ENCODE data around the gene CCDC97. TPM values are rescaled to one million over a fixed set of nuclear protein-coding genes. Genes with fewer than 3 reads are reported as not detected.

CCDC97 gene
- total RNA-seq, 1 donor from 2014 or later = 18.1 TPM

GRCh38 chr19:41362143-41362847 is 52.3 kb downstream of the CCDC97 start:
- Histone ChIP-seq H3K27me3 (ENCODE audit: insufficient read depth, low read length) (no peaks in the 10 kb centered on the region), H3K79me2 (ENCODE audit: insufficient read depth, low read length) (peaks cover 26% of the 10 kb centered on the region), H3K4me1 (ENCODE audit: insufficient read depth, low read length) (peaks cover 11% of the 10 kb centered on the region), H3K9ac (ENCODE audit: low read length) (no peak overlapping the region), H3K4me2 (ENCODE audit: low read length) (no peak overlapping the region), H3K4me3 (ENCODE audit: insufficient read depth, low read depth, low read length) (no peak overlapping the region), H3K27ac (ENCODE audit: low read depth, low read length) (no peak overlapping the region), H2AFZ (ENCODE audit: low read depth, low read length) (no peak overlapping the region), H3K36me3 (ENCODE audit: insufficient read depth, low read length) (no peaks in the 10 kb centered on the region), H4K20me1 (ENCODE audit: insufficient read depth, low read length) (no peaks in the 10 kb centered on the region), H3K9me3 (ENCODE audit: insufficient read depth, low read depth, low read length) (no peaks in the 10 kb centered on the region)
- Mint-ChIP-seq H3K4me1 (ENCODE audit: low read depth, unreplicated experiment) (peaks cover 5% of the 10 kb centered on the region), H3K9me3 (ENCODE audit: unreplicated experiment) (no peaks in the 10 kb centered on the region), H3K36me3 (ENCODE audit: low read depth, unreplicated experiment) (peaks cover 7% of the 10 kb centered on the region), H3K4me3 (ENCODE audit: unreplicated experiment) (peak overlapping the region; percentile 93), H3K27ac (ENCODE audit: unreplicated experiment) (no peak overlapping the region), H3K27me3 (ENCODE audit: low read depth, unreplicated experiment) (no peaks in the 10 kb centered on the region)
- DNase-seq (ENCODE audit: low read depth) (no peak), FAIRE-seq (no peak)
- TF ChIP-seq CTCF (IDR thresholded peaks at IDR 0.05; ENCODE audit: insufficient read depth, low read depth, low read length) = no peak
- TF ChIP-seq EZH2 (IDR thresholded peaks at IDR 0.05; ENCODE audit: insufficient read depth, low read length) = no peak

- H4K20me1 ChIP-seq (ENCODE audit: insufficient read depth, low read length) = no peaks in the 10 kb centered on the region
- Mint-ChIP-seq H3K4me3 (ENCODE audit: unreplicated experiment) (peak overlapping the region; percentile 93), H3K36me3 (ENCODE audit: low read depth, unreplicated experiment) (peaks cover 10% of the 10 kb centered on the region), H3K27ac (ENCODE audit: unreplicated experiment) (peak overlapping the region; percentile 98), H3K27me3 (ENCODE audit: low read depth, unreplicated experiment) (no peaks in the 10 kb centered on the region), H3K4me1 (ENCODE audit: low read depth, unreplicated experiment) (peaks cover 10% of the 10 kb centered on the region), H3K9me3 (ENCODE audit: unreplicated experiment) (no peaks in the 10 kb centered on the region)
- DNase-seq (ENCODE audit: low read depth) (no peak), FAIRE-seq (no peak)
- no peaks in the 10 kb centered on the region for H3K36me3 ChIP-seq (ENCODE audit: insufficient read depth, low read length)
- H3K79me2 ChIP-seq (ENCODE audit: insufficient read depth, low read length) = peaks cover 26% of the 10 kb centered on the region
- no peaks in the 10 kb centered on the region for H3K27me3 ChIP-seq (ENCODE audit: insufficient read depth, low read length)
- peak overlapping the region; percentile 85 for H3K4me2 ChIP-seq (ENCODE audit: low read length)
- H3K4me1 ChIP-seq (ENCODE audit: insufficient read depth, low read length) = peaks cover 19% of the 10 kb centered on the region
- peak overlapping the region; percentile 93 for H3K4me3 ChIP-seq (ENCODE audit: insufficient read depth, low read depth, low read length)
- peak overlapping the region; percentile 98 for H3K9ac ChIP-seq (ENCODE audit: low read length)
- no peak for TF ChIP-seq CTCF (IDR thresholded peaks at IDR 0.05; ENCODE audit: insufficient read depth, low read depth, low read length)
- no peak for TF ChIP-seq EZH2 (IDR thresholded peaks at IDR 0.05; ENCODE audit: insufficient read depth, low read length)
- H3K27ac ChIP-seq (ENCODE audit: low read depth, low read length) = peak overlapping the region; percentile 100
- H2AFZ ChIP-seq (ENCODE audit: low read depth, low read length) = peak overlapping the region; percentile 97
- no peaks in the 10 kb centered on the region for H3K9me3 ChIP-seq (ENCODE audit: insufficient read depth, low read depth, low read length)
Measured at GRCh38 chr19:41363371-41363752, 53.4 kb downstream of the CCDC97 start.
